ENCODE measurements around the gene TAPBPL.

TAPBPL gene

GRCh38 chr12:6435961-6436715 lies 15.7 kb upstream of the TAPBPL start:
- DNase-seq, result no peak

- no peak for DNase-seq
Measured at GRCh38 chr12:6437586-6437985, 14.3 kb upstream of the TAPBPL start.

- no peak for DNase-seq
Measured at GRCh38 chr12:6438345-6438744, 13.5 kb upstream of the TAPBPL start.

GRCh38 chr12:6440391-6440790 lies 11.5 kb upstream of the TAPBPL start:
- no peak for DNase-seq

GRCh38 chr12:6442836-6443235 lies 9.0 kb upstream of the TAPBPL start:
- DNase-seq, result no peak

- DNase-seq, result no peak
Measured at GRCh38 chr12:6443361-6443983, 8.4 kb upstream of the TAPBPL start.

GRCh38 chr12:6444031-6444430 lies 7.8 kb upstream of the TAPBPL start:
- DNase-seq, result no peak

- DNase-seq, result no peak
Measured at GRCh38 chr12:6444704-6445688, 6.8 kb upstream of the TAPBPL start, which contains the start of gene CD27. TSS of gene CD27 (plus strand) at chr12:6444955. CDS start at chr12:6445096, 141 bp downstream.

GRCh38 chr12:6450091-6450868 lies 1.6 kb upstream of the TAPBPL start:
- DNase-seq, result no peak

- DNase-seq, result no peak
Measured at GRCh38 chr12:6450869-6451347, 934 bp upstream of the TAPBPL start.

GRCh38 chr12:6452245-6452943 lies 552 bp downstream of the TAPBPL start:
- DNase-seq, result peak in 1 of 2 donors; percentile 61

GRCh38 chr12:6452944-6453630 lies 1.2 kb downstream of the TAPBPL start:
- no peak for DNase-seq

GRCh38 chr12:6457220-6457945 lies 5.5 kb downstream of the TAPBPL start:
- DNase-seq, result no peak

- DNase-seq, result no peak
Measured at GRCh38 chr12:6458281-6459003, 6.6 kb downstream of the TAPBPL start.

GRCh38 chr12:6459004-6459337 lies 7.1 kb downstream of the TAPBPL start:
- DNase-seq, result no peak

- peak in 1 of 2 donors; percentile 21 for DNase-seq
Measured at GRCh38 chr12:6460751-6461371, 9.0 kb downstream of the TAPBPL start.

GRCh38 chr12:6461401-6462233 lies 9.8 kb downstream of the TAPBPL start:
- DNase-seq, result peak; percentile 24 to 92

Measured in bone marrow (tissue), 2 donors.